ENCODE measurements around the gene CCNC.

The CCNC gene

GRCh38 chr6:99543968-99544367 is 24.5 kb downstream of the CCNC start:
- DNase-seq, result no peak

- DNase-seq, result no peak
Observed at GRCh38 chr6:99530627-99531026, 37.8 kb downstream of the CCNC start.

GRCh38 chr6:99522531-99522930 is 45.9 kb downstream of the CCNC start:
- no peak for DNase-seq

- no peak for DNase-seq
Observed at GRCh38 chr6:99521633-99522151, 46.8 kb downstream of the CCNC start.

- peak; percentile 42 for DNase-seq
Observed at GRCh38 chr6:99520855-99521632, 47.4 kb downstream of the CCNC start.

- DNase-seq, result no peak
Observed at GRCh38 chr6:99519446-99519845, 49.0 kb downstream of the CCNC start.

GRCh38 chr6:99514089-99514488 is 54.4 kb downstream of the CCNC start:
- no peak for DNase-seq

GRCh38 chr6:99512033-99512432 is 56.4 kb downstream of the CCNC start:
- DNase-seq, result no peak

- DNase-seq, result no peak
Observed at GRCh38 chr6:99507648-99508047, 60.8 kb downstream of the CCNC start.

GRCh38 chr6:99501762-99502161 is 66.7 kb downstream of the CCNC start:
- DNase-seq, result no peak

- DNase-seq, result peak; percentile 4
Observed at GRCh38 chr6:99498421-99498820, 70.0 kb downstream of the CCNC start.

GRCh38 chr6:99495466-99495865 is 73.0 kb downstream of the CCNC start:
- no peak for DNase-seq
